ENCODE results near the gene PEDS1. TPM values are rescaled to one million over a fixed set of nuclear protein-coding genes. Genes with fewer than 3 reads are reported as not detected.

The PEDS1 gene
- total and polyA plus RNA-seq, 2 of the 4 experiments (the other 2 are of a cell fraction), result 24.0 to 59.9 TPM

- peaks cover 41 to 83% of the 10 kb centered on the region in 2 experiments for H3K79me1 ChIP-seq (ENCODE audit: low read depth in 1 of 2, low read length in 2 of 2)
- no peaks in the 10 kb centered on the region for H3K9me3 ChIP-seq (ENCODE audit: control insufficient read depth, insufficient read depth, low read length)
- no peak overlapping the region for H2AFZ ChIP-seq (replicated peaks; ENCODE audit: low read length, poor library complexity)
- no TSS peak for BruUV-seq (replicated peaks)
- DNase-seq (no peak), ATAC-seq (ENCODE audit: low read depth) (no peak)
- no peak overlapping the region for H2AK9ac ChIP-seq (replicated peaks; ENCODE audit: low read depth, low read length, poor library complexity)
- H2BK5ac ChIP-seq (ENCODE audit: low read depth, low read length, poor library complexity, severe bottlenecking), result peak overlapping the region; percentile 49
- peak overlapping the region; percentile 49; the same call in 1 of the 2 replicates for H2AK5ac ChIP-seq (ENCODE audit: low read depth, low read length)
- in situ Hi-C loops (cut with MboI; ENCODE audit: low sequenced_read_pairs) (no loop called here), dilution Hi-C loops (cut with HindIII; ENCODE audit: low sequenced_read_pairs, unreplicated experiment) (no loop called here), intact Hi-C loops (cut with micrococcal nuclease) (no loop called here)
- H3K14ac ChIP-seq (replicated peaks; ENCODE audit: low read depth, low read length), result no peak overlapping the region
- ChIA-PET POLR2A (ENCODE audit: unreplicated experiment) (no interaction called here), CTCF (no interaction called here)
- H3K4ac ChIP-seq (ENCODE audit: low read depth, low read length), result 0 out of 2 replicates have a peak overlapping the region, but pooled peaks have one; percentile 24
- H4K91ac ChIP-seq (ENCODE audit: insufficient read depth, low read depth, low read length), result no peak overlapping the region
- no peak overlapping the region for H3K9ac ChIP-seq (ENCODE audit: low read depth, low read length)
- H4K5ac ChIP-seq (ENCODE audit: low read depth, low read length), result no peak overlapping the region
- H3K9me1 ChIP-seq (ENCODE audit: insufficient read depth, low read length), result peaks cover 36% of the 10 kb centered on the region
- H3K4me1 ChIP-seq (ENCODE audit: control insufficient read depth, insufficient read depth, low read length), result peaks cover 31% of the 10 kb centered on the region
- H3K4me3 ChIP-seq (ENCODE audit: insufficient read depth, low read depth, low read length), result no peak overlapping the region
- H3K27me3 ChIP-seq (ENCODE audit: control insufficient read depth, insufficient read depth, low read length), result no peaks in the 10 kb centered on the region
- no peak overlapping the region for H3K27ac ChIP-seq (ENCODE audit: insufficient read depth, low read length)
- 0 out of 4 replicates have a peak overlapping the region, but pooled peaks of 1 of the 2 experiments have one; percentile 5 for H4K8ac ChIP-seq (ENCODE audit: low read depth in 2 of 2, low read length in 2 of 2)
- peaks cover 56% of the 10 kb centered on the region for H3K36me3 ChIP-seq (ENCODE audit: control insufficient read depth, insufficient read depth, low read length)
- peaks cover 61% of the 10 kb centered on the region for H4K20me1 ChIP-seq (ENCODE audit: insufficient read depth, low read length)
- TF ChIP-seq POLR2A (IDR thresholded peaks at IDR 0.05; ENCODE audit: low read depth, low read length) (no peak), FOS (IDR thresholded peaks at IDR 0.05; ENCODE audit: low read depth, low read length) (no peak), CTCF (conservative IDR thresholded peaks at IDR 0.05; ENCODE audit: low read depth, low read length) (no peak), SMC3 (IDR thresholded peaks at IDR 0.05; ENCODE audit: low read depth, low read length) (no peak), NFE2L2 (IDR thresholded peaks at IDR 0.05; ENCODE audit: low read depth, low read length) (no peak), MAFK (IDR thresholded peaks at IDR 0.05; ENCODE audit: low read depth, low read length) (no peak), BHLHE40 (IDR thresholded peaks at IDR 0.05; ENCODE audit: low read depth, low read length) (no peak)
- no peak overlapping the region for H3K4me2 ChIP-seq (ENCODE audit: low read depth, low read length)
- 82% methylated on average over 6 of the region's 6 CpGs; no CpG with 5 or more reads in 1 of the 2 experiments for WGBS, 2 experiments (ENCODE audit: extremely low coverage in 2 of 2, insufficient read length in 1 of 2)
- no peak overlapping the region for H2BK120ac ChIP-seq (ENCODE audit: low read depth, low read length)
- no peak overlapping the region for H3K18ac ChIP-seq (ENCODE audit: low read depth, low read length)
- H3K56ac ChIP-seq (ENCODE audit: extremely low read depth, insufficient read depth, low read length), result no peak overlapping the region
- H2BK15ac ChIP-seq (ENCODE audit: low read depth, low read length), result no peak overlapping the region
- H2BK20ac ChIP-seq (ENCODE audit: low read depth, low read length), result 0 out of 2 replicates have a peak overlapping the region, but pooled peaks have one; percentile 3
- H3K23ac ChIP-seq (ENCODE audit: low read depth, low read length), result peak overlapping the region; percentile 58; the same call in 1 of the 2 replicates
These were observed 10.7 kb downstream of the PEDS1 start for GRCh38 chr20:50142812-50143211.

All from IMR-90 (cell line).